Measurements from ENCODE around the gene ABHD17C.
A peak's percentile ranks its signal among the peaks of the same experiment; 100 is the strongest.

Gene ABHD17C

DNA sequence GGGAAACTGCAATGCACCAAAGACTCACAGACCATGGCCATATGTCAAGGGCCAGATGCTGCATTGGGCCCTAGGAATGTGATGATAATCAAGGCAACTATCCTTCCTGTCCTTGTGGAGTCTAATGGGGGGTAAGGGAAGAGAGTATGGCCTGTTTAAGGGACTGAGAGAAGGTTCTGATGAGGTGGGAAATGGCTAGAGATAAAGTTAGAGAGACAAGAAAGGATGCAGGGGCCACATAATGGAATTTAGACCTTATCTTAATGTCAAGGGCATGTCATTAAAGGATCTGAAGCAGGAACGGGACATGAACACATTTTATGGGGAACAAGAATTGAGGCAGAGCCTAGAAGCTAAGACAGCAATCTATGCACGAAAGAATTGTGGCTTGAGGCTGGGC, 30.0 kb upstream of the ABHD17C start:
- no peak overlapping the region for H3K4me3 ChIP-seq (ENCODE audit: low read depth, low read length)
- no peaks in the 10 kb centered on the region for H3K79me1 ChIP-seq (ENCODE audit: low read length)
- H3K14ac ChIP-seq (ENCODE audit: low read length), result no peak overlapping the region
- H3K4ac ChIP-seq (ENCODE audit: low read depth, low read length), result no peak overlapping the region
- H2AK5ac ChIP-seq (ENCODE audit: low read length), result no peak overlapping the region
- no peak overlapping the region for H4K91ac ChIP-seq (ENCODE audit: low read depth, low read length)
- DNase-seq, result no peak
- no peak overlapping the region for H3K9ac ChIP-seq (ENCODE audit: low read length)
- no peak overlapping the region for H3K27ac ChIP-seq (ENCODE audit: low read depth, low read length)
- no CpG with 5 or more reads among the region's 2 CpGs for whole genome bisulfite sequencing (ENCODE audit: extremely low coverage, insufficient coverage, insufficient read length)
- H4K8ac ChIP-seq (ENCODE audit: low read depth, low read length), result no peak overlapping the region
- no peak overlapping the region for H2BK5ac ChIP-seq (ENCODE audit: low read depth, low read length, poor library complexity)
- H3K79me2 ChIP-seq (ENCODE audit: control insufficient read depth, insufficient read depth, low read length, poor library complexity), result no peaks in the 10 kb centered on the region
- H3K27me3 ChIP-seq (ENCODE audit: insufficient read depth, low read length), result no peaks in the 10 kb centered on the region
- H3K18ac ChIP-seq (ENCODE audit: low read length), result no peak overlapping the region
- no peak overlapping the region for H4K12ac ChIP-seq (ENCODE audit: low read depth, low read length)
- no peaks in the 10 kb centered on the region for H3K36me3 ChIP-seq (ENCODE audit: control insufficient read depth in 1 of 2, insufficient read depth in 2 of 2, low read length in 2 of 2)
- no peak overlapping the region for H3K4me2 ChIP-seq (ENCODE audit: low read length)
- H2BK120ac ChIP-seq (ENCODE audit: insufficient read depth, low read length, poor library complexity), result no peak overlapping the region
- no peak overlapping the region for H3K23ac ChIP-seq (ENCODE audit: low read length)
- H2BK12ac ChIP-seq (ENCODE audit: low read length), result no peak overlapping the region
- H2AFZ ChIP-seq (ENCODE audit: insufficient read depth, low read length, poor library complexity), result no peak overlapping the region
- H3K9me3 ChIP-seq (ENCODE audit: insufficient read depth, low read depth, low read length), result no peaks in the 10 kb centered on the region
- no peaks in the 10 kb centered on the region for H3K4me1 ChIP-seq (ENCODE audit: control insufficient read depth in 1 of 2, insufficient read depth in 2 of 2, low read length in 2 of 2)

DNA sequence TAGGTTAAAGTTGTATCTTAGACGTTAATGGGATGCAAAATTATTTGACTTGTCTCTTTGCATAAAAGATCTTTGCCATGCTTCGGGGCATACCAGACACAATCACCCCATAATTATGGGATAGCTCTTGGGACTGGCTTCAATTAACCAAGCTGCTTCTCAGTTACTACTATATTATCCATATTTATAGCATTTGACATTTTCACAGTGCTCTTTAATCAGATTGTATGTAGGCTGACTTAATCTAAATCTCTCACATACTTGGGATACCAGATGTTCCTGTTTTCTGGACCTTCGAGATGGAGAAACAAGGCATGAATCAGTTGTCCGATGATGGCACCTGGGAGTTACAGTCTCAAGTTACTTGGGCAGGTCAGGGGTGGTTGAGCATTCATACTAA, 27.2 kb upstream of the ABHD17C start:
- Histone ChIP-seq H3K4me3 (ENCODE audit: low read depth, low read length) (no peak overlapping the region), H2BK120ac (ENCODE audit: insufficient read depth, low read length, poor library complexity) (no peak overlapping the region), H3K27ac (ENCODE audit: low read depth, low read length) (no peak overlapping the region), H3K23ac (ENCODE audit: low read length) (no peak overlapping the region), H3K9me3 (ENCODE audit: insufficient read depth, low read depth, low read length) (peaks cover 6% of the 10 kb centered on the region), H2AK5ac (ENCODE audit: low read length) (no peak overlapping the region), H3K18ac (ENCODE audit: low read length) (no peak overlapping the region), H3K4me2 (ENCODE audit: low read length) (no peak overlapping the region), H3K79me1 (ENCODE audit: low read length) (no peaks in the 10 kb centered on the region), H4K12ac (ENCODE audit: low read depth, low read length) (no peak overlapping the region), H2BK12ac (ENCODE audit: low read length) (no peak overlapping the region), H4K8ac (ENCODE audit: low read depth, low read length) (no peak overlapping the region), H2BK5ac (ENCODE audit: low read depth, low read length, poor library complexity) (no peak overlapping the region), H3K14ac (ENCODE audit: low read length) (no peak overlapping the region), H4K91ac (ENCODE audit: low read depth, low read length) (no peak overlapping the region), H3K79me2 (ENCODE audit: control insufficient read depth, insufficient read depth, low read length, poor library complexity) (no peaks in the 10 kb centered on the region), H3K4me1 (ENCODE audit: control insufficient read depth in 1 of 2, insufficient read depth in 2 of 2, low read length in 2 of 2) (no peaks in the 10 kb centered on the region), H3K4ac (ENCODE audit: low read depth, low read length) (no peak overlapping the region), H3K9ac (ENCODE audit: low read length) (no peak overlapping the region), H2AFZ (ENCODE audit: insufficient read depth, low read length, poor library complexity) (no peak overlapping the region), H3K27me3 (ENCODE audit: insufficient read depth, low read length) (no peaks in the 10 kb centered on the region), H3K36me3 (ENCODE audit: control insufficient read depth in 1 of 2, insufficient read depth in 2 of 2, low read length in 2 of 2) (no peaks in the 10 kb centered on the region)
- peak; percentile 66 to 87 for DNase-seq
- no CpG with 5 or more reads among the region's 4 CpGs for WGBS (ENCODE audit: extremely low coverage, insufficient coverage, insufficient read length)

DNA sequence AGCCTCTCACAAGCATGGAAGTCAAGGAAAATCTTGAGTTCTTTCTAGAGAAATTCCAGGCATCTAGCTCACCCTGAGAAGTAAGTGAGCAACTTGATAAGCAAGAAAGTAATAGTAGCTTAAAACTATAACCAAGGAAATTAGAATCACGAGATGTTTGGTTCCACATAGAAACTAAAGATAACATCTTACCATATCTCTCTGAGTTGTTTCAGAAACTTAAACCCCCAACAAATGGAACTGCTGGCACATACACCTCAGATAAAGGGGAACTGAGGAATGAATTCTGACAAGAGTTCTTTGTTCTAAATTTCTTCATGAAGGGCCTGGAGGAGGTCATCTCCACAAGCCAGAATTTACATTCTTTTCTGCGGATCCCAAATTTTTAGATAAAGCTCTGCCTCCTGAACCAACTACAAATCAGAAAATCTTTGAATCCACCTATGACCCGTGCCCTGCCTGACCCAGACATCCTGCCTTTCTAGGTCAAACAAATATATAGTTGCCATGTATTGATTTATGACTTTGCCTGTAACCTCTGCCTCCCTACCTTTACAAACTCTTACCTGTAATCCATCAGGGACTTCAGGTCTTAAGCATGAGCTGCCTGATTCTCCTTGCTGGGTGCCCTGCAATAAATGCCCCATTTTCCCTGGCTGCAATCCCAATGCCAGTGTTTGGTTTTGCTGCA, 26.4 kb upstream of the ABHD17C start:
- no peaks in the 10 kb centered on the region for H3K27me3 ChIP-seq (ENCODE audit: insufficient read depth, low read length)
- H3K4me2 ChIP-seq (ENCODE audit: low read length), result no peak overlapping the region
- H3K4me1 ChIP-seq (ENCODE audit: control insufficient read depth in 1 of 2, insufficient read depth in 2 of 2, low read length in 2 of 2), result no peaks in the 10 kb centered on the region
- H3K79me1 ChIP-seq (ENCODE audit: low read length), result no peaks in the 10 kb centered on the region
- no peak overlapping the region for H3K27ac ChIP-seq (ENCODE audit: low read depth, low read length)
- H2BK120ac ChIP-seq (ENCODE audit: insufficient read depth, low read length, poor library complexity), result no peak overlapping the region
- H3K18ac ChIP-seq (ENCODE audit: low read length), result no peak overlapping the region
- no peak overlapping the region for H3K4ac ChIP-seq (ENCODE audit: low read depth, low read length)
- H3K4me3 ChIP-seq (ENCODE audit: low read depth, low read length), result no peak overlapping the region
- no peak overlapping the region for H2BK12ac ChIP-seq (ENCODE audit: low read length)
- H3K79me2 ChIP-seq (ENCODE audit: control insufficient read depth, insufficient read depth, low read length, poor library complexity), result no peaks in the 10 kb centered on the region
- H3K9me3 ChIP-seq (ENCODE audit: insufficient read depth, low read depth, low read length), result peaks cover 6% of the 10 kb centered on the region
- no peak overlapping the region for H3K9ac ChIP-seq (ENCODE audit: low read length)
- H4K91ac ChIP-seq (ENCODE audit: low read depth, low read length), result no peak overlapping the region
- no CpG with 5 or more reads among the region's 3 CpGs for WGBS (ENCODE audit: extremely low coverage, insufficient coverage, insufficient read length)
- no peak overlapping the region for H3K23ac ChIP-seq (ENCODE audit: low read length)
- no peak overlapping the region for H4K12ac ChIP-seq (ENCODE audit: low read depth, low read length)
- DNase-seq, result no peak
- no peak overlapping the region for H2BK5ac ChIP-seq (ENCODE audit: low read depth, low read length, poor library complexity)
- no peaks in the 10 kb centered on the region for H3K36me3 ChIP-seq (ENCODE audit: control insufficient read depth in 1 of 2, insufficient read depth in 2 of 2, low read length in 2 of 2)
- H2AK5ac ChIP-seq (ENCODE audit: low read length), result no peak overlapping the region
- no peak overlapping the region for H4K8ac ChIP-seq (ENCODE audit: low read depth, low read length)
- H3K14ac ChIP-seq (ENCODE audit: low read length), result no peak overlapping the region
- H2AFZ ChIP-seq (ENCODE audit: insufficient read depth, low read length, poor library complexity), result no peak overlapping the region

DNA sequence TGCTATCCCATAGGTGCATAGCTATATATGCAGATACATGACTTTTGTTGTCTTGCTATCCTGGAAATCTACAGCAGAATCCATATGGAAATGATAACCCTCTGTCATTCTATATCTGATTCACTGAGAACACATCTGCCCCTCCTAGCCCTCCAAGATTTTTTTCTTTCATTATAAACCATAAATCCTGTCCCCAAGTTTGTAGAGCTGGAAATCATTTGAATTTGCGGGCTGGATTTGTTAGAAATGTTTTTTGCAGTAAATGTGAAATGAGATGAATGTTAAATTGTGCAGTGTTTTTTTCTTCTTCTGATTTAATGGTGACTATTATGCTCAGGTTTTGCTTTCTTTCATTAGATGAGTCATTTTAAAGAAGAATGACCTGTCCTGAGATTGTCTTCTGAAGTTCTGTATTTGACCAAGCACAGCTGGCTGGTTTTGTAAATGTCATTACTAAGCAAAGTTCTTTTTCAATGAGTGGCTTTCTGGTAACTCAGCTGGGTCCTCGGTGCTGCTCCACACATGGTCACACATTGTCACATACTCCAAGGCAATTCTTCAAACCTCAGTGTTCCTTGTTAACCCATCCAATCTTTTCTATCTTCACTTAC, 25.3 kb upstream of the ABHD17C start:
- no peak overlapping the region for H4K12ac ChIP-seq (ENCODE audit: low read depth, low read length)
- H3K4me1 ChIP-seq (ENCODE audit: control insufficient read depth in 1 of 2, insufficient read depth in 2 of 2, low read length in 2 of 2), result no peaks in the 10 kb centered on the region
- no peak overlapping the region for H3K4me3 ChIP-seq (ENCODE audit: low read depth, low read length)
- no peak overlapping the region for H3K27ac ChIP-seq (ENCODE audit: low read depth, low read length)
- no peaks in the 10 kb centered on the region for H3K36me3 ChIP-seq (ENCODE audit: control insufficient read depth in 1 of 2, insufficient read depth in 2 of 2, low read length in 2 of 2)
- no peak overlapping the region for H2BK5ac ChIP-seq (ENCODE audit: low read depth, low read length, poor library complexity)
- peaks cover 6% of the 10 kb centered on the region for H3K9me3 ChIP-seq (ENCODE audit: insufficient read depth, low read depth, low read length)
- H3K14ac ChIP-seq (ENCODE audit: low read length), result no peak overlapping the region
- H2BK12ac ChIP-seq (ENCODE audit: low read length), result no peak overlapping the region
- H3K4me2 ChIP-seq (ENCODE audit: low read length), result no peak overlapping the region
- H3K23ac ChIP-seq (ENCODE audit: low read length), result no peak overlapping the region
- no peak overlapping the region for H2AK5ac ChIP-seq (ENCODE audit: low read length)
- H3K79me2 ChIP-seq (ENCODE audit: control insufficient read depth, insufficient read depth, low read length, poor library complexity), result no peaks in the 10 kb centered on the region
- no peak overlapping the region for H3K4ac ChIP-seq (ENCODE audit: low read depth, low read length)
- H2BK120ac ChIP-seq (ENCODE audit: insufficient read depth, low read length, poor library complexity), result no peak overlapping the region
- H3K18ac ChIP-seq (ENCODE audit: low read length), result no peak overlapping the region
- no peak overlapping the region for H4K8ac ChIP-seq (ENCODE audit: low read depth, low read length)
- DNase-seq, result peak; percentile 11 to 64
- H3K27me3 ChIP-seq (ENCODE audit: insufficient read depth, low read length), result no peaks in the 10 kb centered on the region
- no peak overlapping the region for H4K91ac ChIP-seq (ENCODE audit: low read depth, low read length)
- H2AFZ ChIP-seq (ENCODE audit: insufficient read depth, low read length, poor library complexity), result no peak overlapping the region
- no CpG with 5 or more reads among the region's 2 CpGs for WGBS (ENCODE audit: extremely low coverage, insufficient coverage, insufficient read length)
- no peak overlapping the region for H3K9ac ChIP-seq (ENCODE audit: low read length)
- H3K79me1 ChIP-seq (ENCODE audit: low read length), result no peaks in the 10 kb centered on the region
